Suppressor macrophage (primary cell): ENCODE data around the gene TP53TG3D.
"Not testable (repeated sequence)": the region's sequence is repeated elsewhere in the genome, so short reads cannot be mapped to it uniquely, and the experiment has no call there.

Source experiments
- DNase-seq, 4 experiments: peaks; one replicate each; pipeline ENCODE4 v3.0.0-alpha.2; 2020 to 2022
- total RNA-seq, 17 experiments: gene quantifications; one replicate each; lab custom pipeline; 2026; ENCODE audit warnings: mixed read lengths in 6 of 17, inconsistent platforms in 3 of 17; lab: John Stamatoyannopoulos, UW

Gene TP53TG3D, protein sequence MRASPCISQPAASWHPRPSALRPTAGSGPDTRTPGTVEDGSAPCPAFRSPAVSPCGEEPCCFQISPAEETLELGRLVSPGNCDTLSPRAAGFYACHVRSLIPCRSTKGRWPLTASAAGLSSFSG
- 0 to 0.33 (median 0) reads per million in 17 experiments for total RNA-seq

DNA sequence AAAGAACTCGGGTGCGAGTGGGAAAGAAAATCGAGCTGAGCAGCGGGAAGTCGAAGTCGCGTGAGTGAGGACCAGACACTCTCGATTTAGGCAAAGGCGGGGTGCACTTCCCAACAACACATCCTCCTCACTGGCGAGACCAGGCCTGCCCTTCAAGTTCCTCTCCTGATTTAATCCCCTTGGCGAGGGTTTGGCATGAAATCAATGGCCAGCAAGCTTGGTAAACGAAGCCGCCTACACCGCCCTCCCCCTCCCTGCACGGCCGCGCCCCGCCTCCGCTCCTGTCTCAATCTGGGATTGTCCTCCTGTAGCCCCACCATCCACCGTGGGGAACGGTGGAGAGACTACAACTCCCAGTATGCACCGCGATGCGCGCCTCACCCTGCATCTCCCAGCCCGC lies at the start of gene TP53TG3D:
Gene TP53TG3D, plus strand, starts transcription at position 301 of the 400 bp plus-strand sequence. Its CDS starts 68 bp downstream, at position 369.
- DNase-seq: not testable (repeated sequence)

DNA sequence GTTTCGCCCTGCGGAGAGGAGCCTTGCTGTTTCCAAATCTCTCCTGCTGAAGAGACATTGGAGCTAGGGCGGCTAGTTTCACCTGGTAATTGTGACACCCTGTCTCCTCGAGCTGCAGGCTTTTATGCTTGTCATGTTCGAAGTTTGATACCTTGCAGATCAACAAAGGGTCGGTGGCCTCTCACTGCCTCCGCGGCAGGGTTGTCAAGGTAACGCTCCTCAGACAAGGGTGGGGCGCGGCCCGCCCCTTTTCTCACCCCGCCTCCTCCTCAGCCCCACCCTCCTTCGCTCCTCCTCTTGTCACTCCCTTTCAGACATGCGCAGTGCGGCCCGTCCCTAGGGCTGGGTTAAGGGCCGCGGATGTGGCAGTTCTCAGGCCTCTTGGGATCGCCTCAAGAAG lies 421 bp downstream of the TP53TG3D start:
- not testable (repeated sequence) for DNase-seq

DNA sequence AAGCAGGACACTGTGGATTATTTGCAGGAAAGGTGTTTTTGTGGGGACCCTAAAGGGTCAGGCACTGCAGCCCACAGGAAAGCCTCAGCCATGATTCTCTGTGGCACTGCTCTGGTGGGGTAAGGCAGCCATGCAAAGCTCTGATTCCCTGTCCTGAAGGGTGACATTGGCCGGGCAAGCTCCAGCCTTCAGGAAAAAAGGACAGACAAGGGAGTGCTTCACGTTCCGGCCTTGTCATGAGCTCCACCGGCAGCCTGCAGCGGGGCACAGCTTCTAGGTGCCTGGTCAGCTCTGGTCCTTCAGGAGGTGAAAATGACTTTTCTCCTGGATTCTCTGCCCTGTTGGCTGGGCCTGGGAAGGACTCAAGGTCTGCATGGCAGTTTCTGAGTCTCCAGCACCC lies 8.4 kb downstream of the TP53TG3D start:
- DNase-seq: not testable (repeated sequence)

DNA sequence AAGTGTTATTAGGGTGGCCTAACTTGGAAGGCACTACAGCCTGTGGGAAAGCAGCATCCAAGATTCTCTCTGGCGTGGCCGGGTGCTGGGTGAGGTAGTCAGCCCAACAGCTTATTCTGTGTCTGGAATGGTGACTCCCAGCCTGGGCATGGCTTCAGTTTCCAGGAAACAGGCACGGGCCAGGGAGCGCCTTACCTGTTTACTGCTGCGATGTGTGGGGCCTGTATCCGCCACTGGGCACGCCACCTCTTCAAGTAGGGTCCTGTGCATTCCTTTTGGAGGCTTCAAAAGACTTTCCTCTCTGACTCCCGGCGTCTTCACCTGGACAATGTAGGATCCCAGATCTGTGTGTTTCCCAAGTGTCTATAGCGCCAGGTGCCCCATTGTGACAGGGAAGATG lies 10.5 kb downstream of the TP53TG3D start:
- DNase-seq: not testable (repeated sequence)

DNA sequence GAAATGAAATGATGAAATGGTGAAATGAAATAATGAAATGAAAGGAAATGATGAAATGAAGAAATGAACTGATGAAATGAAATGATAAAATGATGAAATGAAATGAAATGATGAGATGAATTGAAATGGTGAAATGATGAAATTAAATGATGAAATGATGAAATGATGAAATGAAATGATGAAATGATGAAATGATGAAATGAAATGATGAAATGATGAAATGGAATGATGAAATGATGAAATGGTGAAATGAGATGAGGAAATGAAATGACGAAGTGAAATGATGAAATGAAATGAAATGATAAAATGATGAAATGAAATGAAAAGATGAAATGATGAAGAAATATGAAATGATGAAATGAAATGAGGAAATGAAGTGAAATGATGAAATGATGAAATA lies 28.8 kb downstream of the TP53TG3D start:
- DNase-seq: not testable (repeated sequence)

DNA sequence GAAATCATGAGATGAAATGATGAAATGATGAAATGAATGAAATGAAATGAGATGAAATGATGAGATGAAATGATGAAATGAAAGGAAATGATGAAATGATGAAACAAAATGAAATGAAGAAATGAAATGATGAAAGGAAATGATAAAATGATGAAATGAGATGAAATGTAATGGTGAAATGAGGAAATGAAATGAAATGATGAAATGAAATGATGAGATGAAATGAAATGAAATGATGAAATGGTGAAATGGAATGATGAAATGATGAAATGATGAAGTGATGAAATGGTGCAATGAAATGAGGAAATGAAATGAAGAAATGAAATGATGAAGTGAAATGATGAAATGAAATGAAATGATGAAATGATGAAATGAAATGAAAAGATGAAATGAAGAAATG lies 29.9 kb downstream of the TP53TG3D start:
- not testable (repeated sequence) for DNase-seq

DNA sequence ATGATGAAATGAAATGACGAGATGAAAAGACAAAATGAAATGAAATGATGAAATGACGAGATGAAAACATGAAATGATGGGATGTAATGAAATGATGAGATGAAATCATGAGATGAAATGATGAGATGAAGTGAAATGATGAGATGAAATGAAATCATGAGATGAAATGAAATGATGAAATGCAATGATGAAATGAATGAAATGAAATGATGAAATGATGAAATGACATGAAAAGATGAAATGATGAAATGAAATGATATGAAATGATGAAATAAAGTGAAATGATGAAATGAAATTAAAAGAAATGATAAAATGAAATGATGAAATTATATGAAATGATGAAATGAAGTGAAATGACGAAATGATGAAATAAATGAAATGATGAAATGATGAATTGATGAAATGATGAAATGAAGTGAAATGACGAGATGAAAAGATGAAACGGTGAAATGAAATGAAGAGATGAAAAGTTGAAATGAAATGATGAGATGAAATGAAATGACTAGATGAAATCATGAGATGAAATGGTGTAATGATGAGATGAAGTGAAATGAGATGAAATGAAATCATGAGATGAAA lies 30.9 kb downstream of the TP53TG3D start:
- not testable (repeated sequence) for DNase-seq

DNA sequence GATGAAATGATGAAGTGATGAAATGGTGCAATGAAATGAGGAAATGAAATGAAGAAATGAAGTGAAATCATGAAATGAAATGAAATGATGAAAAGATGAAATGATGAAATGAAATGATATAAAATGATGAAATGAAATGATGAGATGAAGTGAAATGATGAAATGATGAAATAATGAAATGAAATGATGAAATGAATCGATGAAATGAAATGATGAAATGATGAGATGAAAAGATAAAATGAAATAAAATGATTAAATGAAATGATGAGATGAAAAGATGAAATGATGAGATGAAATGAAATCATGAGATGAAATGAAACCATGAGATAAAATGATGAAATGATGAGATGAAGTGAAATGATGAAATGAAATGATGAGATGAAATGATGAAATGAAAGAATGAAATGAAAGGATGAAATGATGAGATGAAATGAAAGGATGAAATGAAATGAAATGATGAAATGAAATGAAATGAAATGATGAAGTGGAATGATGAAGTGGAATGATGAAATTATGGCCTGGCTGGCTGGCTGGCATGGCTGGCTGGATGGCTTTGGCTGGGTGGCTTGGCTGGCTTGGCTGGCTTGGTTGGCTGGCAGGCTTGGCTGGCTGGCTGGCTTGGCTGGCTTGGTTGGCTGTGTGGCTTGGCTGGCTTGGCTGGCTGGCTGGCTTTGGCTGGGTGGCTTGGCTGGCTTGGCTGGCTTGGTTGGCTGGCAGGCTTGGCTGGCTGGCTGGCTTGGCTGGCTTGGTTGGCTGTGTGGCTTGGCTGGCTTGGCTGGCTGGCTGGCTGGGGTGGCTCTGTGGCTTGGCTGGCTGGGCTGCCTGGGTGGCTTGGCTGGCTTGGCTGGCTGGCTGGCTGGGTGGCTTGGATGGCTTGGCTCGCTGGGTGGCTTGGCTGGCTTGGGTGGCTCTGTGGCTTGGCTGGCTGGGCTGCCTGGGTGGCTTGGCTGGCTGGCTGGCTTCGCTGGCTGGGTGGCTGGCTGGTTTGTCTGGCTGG lies 32.0 kb downstream of the TP53TG3D start:
- not testable (repeated sequence) for DNase-seq

DNA sequence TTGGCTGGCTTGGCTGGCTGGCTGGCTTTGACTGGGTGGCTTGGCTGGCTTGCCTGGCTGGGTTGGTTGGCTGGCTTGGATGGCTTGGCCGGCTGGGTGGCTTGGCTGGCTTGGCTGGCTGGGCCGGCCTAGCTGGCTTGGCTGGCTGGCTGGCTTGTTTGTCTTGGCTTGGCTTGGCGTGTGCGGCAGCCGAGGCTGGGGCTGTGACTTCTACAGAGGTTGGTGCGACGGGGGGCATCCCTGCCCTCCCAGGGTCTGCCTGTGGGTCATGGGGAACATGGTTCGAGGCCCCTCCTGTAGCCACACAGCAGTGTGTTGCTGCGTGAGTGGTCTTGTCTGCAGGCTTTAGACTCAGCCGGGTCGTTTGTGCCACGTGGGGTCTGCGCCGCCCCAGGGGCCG lies 33.1 kb downstream of the TP53TG3D start:
- not testable (repeated sequence) for DNase-seq

DNA sequence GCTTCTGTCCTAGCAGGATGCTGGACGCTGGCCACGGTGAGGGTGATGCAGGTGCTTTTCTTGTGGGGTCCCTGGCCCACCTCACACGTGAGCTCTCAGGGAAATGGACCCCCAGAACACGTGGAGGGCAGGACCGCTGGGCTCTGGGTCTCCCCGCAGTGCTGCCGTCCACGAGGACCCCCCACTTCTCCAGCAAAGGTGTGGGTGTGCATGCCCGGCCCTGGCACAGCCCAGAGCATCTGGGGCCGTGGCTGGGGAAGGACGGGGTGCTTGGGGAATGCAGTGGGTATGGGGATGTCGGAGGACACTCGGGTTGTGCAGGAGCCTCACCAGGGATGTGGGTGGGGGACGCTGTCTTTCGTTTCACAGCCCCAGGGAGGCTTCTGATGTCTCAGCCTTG lies 34.7 kb downstream of the TP53TG3D start:
- not testable (repeated sequence) for DNase-seq

DNA sequence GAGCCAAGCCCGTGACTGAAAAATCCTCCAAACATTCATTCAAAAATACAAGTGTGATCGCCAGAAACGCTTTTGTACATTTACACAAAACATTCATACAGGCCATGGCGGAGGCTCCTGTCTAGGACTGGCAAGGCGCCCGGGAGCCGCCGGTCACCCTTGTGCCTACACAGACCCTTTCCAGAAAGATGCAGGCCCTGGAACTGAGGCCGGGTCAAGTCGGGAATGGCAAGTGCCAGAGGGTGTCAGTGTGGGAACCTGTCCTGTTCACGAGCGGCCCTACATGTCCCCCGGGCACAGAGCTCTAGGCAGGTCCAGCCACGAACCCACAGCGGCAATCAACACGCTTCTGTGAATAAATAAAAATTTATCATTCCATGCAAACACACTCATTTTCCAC lies 36.1 kb downstream of the TP53TG3D start:
- DNase-seq: not testable (repeated sequence)

DNA sequence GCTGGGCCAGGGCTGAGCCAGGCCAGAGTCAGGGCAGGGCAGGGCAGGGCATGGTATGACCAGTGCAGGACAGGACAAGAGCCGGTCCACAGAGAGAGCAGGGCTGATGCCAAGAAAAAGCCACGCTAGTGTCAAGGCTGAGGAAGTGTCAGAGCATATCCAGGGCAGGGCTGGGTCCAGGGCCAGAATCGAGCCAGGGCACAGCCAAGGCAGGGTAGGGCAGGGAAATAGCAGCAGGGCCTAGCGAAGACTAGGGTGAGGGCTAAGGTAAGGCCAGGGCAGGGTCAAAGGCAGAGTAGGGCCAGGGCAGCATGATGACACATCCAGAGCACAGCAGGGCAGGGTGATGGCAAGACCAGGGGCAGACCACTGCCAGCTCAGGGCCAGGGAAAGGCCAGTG lies 49.7 kb downstream of the TP53TG3D start:
- DNase-seq: not testable (repeated sequence)
